ENCODE results near the gene LST1.

GRCh38 chr6:31620586-31621319, 34.7 kb downstream of the LST1 start, which contains the start of gene PRRC2A:
- TF ChIP-seq EZH2 (IDR thresholded peaks at IDR 0.05; ENCODE audit: low read length, missing control alignments) (no peak), CTCF (conservative IDR thresholded peaks at IDR 0.05 in 1 of 2, IDR thresholded peaks at IDR 0.05 in 1 of 2; ENCODE audit: low read depth in 1 of 2, low read length in 2 of 2) (no peak)
